Testis (tissue), 2 donors: Measurements from ENCODE around the gene LGALS7B.

ENCODE experiments used
- CTCF ChIP-seq, 3 experiments: fragments of 450-650 bp in 2 of 3; fragments of 200-600 bp in 1 of 3; sonication (generic) in 1 of 3; IDR thresholded peaks; one replicate each; pipeline ENCODE4 v1.5.1; 2016 to 2019; ENCODE audit warnings: antibody characterized with exemption in 3 of 3, mild to moderate bottlenecking in 2 of 3, moderate library complexity in 1 of 3
- POLR2A ChIP-seq: fragments of 450-650 bp; IDR thresholded peaks from one replicate; pipeline ENCODE4 v1.6.1; 2017; ENCODE audit warnings: antibody characterized with exemption, mild to moderate bottlenecking, moderate library complexity

- TF ChIP-seq CTCF (IDR thresholded peaks at IDR 0.05) (no peak), POLR2A (no peak)
Observed at GRCh38 chr19:38740257-38740592, 48.8 kb upstream of the LGALS7B start.
